PC-9 (cell line): ENCODE data around the gene RGS6.

Experiments
- CTCF ChIP-seq: fragments of 200-600 bp; sonication (generic); conservative IDR thresholded peaks from 2 replicates; pipeline ENCODE4 v1.6.1; 2017; ENCODE audit warnings: mixed run types, antibody characterized with exemption, mild to moderate bottlenecking, moderate library complexity
- EZH2 ChIP-seq: fragments of 200-600 bp; sonication (generic); IDR thresholded peaks from 2 replicates; pipeline ENCODE4 v1.8.0; 2017; ENCODE audit warnings: antibody characterized with exemption, low read depth

GRCh38 chr14:71988476-71988875, 56.2 kb downstream of the RGS6 start:
- no peak for TF ChIP-seq CTCF
- no peak for TF ChIP-seq EZH2
